GM18507 (cell line): Measurements from ENCODE around the gene DAPK1.

Experiments used
- DNase-seq: peaks from one replicate; pipeline ENCODE4 v3.0.0; 2011; ENCODE audit warnings: low read depth; ENCODE audit not compliant: insufficient read length; ENCODE audit errors: extremely low spot score
- FAIRE-seq: peaks from 2 replicates; lab custom pipeline; 2011; peaks lifted over from hg19 to GRCh38; lab: Jason Lieb, UNC

Gene DAPK1

DNA sequence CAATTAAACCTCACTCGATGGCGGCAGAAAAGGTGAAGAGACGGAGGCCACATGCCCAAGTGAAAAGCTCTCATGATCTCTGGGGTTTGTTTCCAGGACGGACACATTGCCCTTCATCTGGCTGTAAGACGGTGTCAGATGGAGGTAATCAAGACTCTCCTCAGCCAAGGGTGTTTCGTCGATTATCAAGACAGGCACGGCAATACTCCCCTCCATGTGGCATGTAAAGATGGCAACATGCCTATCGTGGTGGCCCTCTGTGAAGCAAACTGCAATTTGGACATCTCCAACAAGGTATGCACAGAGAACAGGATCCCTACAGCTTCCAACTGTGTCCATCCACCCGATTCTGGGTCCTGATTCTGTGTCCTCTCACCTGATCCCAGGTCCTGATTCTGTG lies 153.8 kb downstream of the DAPK1 start:
- FAIRE-seq (no peak), DNase-seq (no peak)

DNA sequence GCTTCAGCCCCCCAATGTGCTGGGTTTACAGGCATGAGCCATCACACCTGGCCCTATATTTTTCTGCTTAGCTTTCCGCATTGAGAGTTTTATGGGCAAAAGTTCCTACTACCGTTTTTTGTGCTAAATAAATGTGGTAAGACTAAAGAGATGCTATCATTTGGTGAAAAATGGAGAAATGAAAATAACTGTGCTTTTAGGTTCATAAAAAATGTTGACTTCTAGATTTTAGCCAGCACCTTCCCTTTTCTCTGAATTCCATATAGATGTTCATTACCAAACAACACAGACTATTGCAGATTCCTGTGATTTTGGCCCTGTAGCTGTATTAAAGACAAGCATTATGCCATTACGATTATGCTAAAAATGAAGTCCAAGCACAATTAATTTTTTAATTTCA lies 156.3 kb downstream of the DAPK1 start:
- DNase-seq, result no peak
- FAIRE-seq, result no peak

DNA sequence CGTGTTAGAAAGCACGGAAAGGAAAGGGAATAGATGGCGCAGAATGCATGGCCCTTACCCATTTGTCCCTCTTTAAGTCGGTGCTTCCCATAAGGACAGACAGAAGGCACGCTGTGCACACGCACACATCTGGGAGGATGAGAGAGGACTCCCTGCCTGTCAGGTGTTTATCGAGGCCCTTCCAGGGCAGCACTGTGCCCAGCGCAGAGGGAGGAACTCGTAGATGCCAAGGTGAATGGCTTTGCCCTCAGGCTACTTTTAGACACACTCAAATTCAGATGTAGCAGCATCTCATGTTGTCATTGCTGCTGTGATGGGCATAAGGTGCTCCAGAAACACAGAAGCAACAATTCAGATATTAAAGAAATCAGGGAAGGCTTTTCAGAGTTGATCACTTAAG lies 158.1 kb downstream of the DAPK1 start:
- no peak for DNase-seq
- FAIRE-seq, result no peak

DNA sequence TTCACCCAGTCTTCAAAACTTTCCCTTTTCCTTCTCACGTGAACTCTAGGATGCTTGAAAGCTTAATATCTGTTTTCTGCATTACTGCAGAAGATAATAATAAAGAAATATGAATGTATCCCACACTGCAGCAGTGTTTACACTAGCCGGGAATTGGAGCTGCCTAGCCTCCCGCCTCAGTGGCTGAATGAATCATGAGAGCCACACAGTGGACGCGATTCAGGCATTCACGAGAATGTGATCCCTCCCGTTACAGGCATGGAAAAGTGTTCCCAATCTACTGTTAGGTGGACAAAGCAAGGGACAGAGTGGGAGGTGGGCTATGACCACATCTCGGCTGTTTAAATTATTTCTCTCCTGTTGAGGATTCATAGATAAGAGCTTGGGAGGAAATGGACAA lies 158.8 kb downstream of the DAPK1 start:
- DNase-seq (no peak), FAIRE-seq (no peak)

DNA sequence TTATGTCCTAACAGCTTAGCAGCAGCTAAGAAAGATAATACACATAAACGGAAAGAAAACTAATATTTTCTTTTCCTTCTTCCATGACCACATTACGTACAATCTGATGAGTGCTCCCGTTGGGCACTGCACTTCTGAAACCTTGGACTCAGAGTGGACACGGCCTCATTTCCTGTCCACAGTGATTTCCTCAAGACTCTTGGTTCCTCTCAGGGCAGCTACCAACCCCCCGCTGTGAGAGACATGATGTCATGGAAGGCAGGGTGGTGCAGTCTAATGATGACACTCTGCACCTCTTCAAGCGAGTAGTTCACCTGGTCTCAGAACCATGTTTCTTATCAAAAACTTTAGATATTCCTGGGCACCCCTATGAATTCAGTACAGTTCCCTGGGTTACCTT lies 159.5 kb downstream of the DAPK1 start:
- no peak for DNase-seq
- no peak for FAIRE-seq

DNA sequence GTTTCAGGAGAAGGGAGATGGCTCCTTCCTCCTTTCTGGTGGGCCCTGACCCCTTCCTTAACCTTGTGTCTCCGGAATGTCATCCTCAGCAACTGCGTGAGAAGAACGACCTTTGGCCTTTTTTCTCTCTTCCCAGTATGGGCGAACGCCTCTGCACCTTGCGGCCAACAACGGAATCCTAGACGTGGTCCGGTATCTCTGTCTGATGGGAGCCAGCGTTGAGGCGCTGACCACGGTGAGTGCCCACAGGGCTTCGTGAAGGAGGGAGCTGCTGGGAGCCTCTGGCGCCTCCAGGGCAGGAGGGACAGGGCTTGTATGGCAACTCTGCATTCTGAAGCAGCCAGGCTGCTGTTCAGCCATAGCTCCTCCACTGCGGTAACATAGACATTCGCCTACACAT lies 160.2 kb downstream of the DAPK1 start:
- no peak for FAIRE-seq
- DNase-seq, result no peak

DNA sequence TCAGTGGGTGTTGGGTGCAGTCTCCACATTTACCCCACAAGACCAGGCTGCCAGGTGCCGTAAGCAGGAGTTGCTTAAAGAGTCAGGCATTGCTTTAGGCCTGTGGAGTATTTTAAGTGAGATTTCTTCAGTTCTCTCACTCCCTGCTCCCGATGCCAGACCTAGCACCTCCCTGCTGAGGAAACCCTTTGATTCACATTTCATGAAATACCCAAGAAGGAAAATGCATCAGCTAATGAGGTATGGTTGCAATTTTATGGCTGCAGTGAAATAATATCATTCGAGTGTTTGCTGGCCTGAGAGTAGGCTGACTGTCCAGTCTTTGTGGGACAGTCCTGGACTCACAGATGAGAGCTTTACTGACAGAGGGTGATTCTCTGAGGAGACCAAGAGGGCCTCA lies 160.8 kb downstream of the DAPK1 start:
- DNase-seq, result no peak
- no peak for FAIRE-seq

DNA sequence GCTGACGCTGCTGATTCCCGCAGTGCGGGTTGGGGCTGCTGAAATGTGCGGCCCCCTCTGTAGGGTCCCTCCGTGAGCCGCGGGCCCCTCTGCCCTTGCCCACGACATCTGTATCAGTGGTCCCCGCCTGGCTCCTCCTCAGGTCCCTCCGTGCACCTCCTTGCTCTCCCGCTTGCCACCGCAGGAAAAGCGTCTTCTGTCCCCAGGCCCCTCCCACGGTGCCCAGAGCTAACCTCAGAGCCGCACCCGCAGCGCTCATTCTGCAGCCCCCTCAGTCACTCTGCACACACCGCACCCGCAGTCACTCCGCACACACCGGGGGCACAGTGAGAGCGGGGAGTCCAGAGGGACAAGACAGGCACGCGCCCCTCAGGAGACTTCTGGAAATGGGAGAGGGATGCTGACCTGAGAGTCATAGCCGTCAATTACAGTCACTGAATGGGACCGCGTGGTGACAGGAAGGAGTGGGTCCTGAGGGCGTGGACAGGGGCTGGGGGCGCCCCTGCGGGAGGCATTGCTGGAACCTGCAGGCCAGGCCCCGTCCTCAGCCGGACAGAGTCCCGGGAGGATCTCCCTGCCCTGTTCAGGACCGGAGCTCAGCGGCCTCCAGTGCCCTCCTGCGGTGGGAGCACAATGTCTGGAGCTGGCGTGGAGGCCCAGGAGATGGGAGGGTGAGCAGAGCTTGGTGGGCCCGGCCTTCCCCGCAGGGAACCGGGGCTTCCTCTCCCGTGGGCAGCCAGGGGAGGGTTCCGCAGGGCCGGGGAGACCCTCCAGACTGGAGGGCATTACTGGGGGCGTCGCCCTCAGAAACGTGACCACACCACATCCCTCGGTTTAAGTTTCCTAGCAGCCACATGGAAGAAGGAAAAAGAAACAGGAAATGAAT lies 162.1 kb downstream of the DAPK1 start:
- FAIRE-seq (no peak), DNase-seq (no peak)

DNA sequence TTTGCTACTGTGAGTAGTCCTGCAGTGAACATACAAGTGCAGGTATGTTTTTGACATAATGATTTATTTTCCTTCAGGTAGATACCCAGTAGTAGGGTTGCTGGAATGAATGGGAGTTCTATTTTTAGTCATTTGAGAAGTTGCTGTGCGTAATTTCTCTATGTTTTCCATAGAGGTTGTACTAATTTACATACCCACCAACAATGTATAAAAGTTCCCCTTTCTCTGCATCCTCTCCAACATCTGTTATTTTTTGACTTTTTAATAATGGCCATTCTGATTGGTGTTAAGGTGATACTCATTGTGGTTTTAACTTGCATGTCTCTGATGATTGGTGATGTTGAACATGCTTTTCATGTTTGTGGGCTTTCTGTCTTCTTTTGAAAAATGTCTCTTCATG lies 163.6 kb downstream of the DAPK1 start:
- FAIRE-seq (peak; percentile 26), DNase-seq (no peak)

DNA sequence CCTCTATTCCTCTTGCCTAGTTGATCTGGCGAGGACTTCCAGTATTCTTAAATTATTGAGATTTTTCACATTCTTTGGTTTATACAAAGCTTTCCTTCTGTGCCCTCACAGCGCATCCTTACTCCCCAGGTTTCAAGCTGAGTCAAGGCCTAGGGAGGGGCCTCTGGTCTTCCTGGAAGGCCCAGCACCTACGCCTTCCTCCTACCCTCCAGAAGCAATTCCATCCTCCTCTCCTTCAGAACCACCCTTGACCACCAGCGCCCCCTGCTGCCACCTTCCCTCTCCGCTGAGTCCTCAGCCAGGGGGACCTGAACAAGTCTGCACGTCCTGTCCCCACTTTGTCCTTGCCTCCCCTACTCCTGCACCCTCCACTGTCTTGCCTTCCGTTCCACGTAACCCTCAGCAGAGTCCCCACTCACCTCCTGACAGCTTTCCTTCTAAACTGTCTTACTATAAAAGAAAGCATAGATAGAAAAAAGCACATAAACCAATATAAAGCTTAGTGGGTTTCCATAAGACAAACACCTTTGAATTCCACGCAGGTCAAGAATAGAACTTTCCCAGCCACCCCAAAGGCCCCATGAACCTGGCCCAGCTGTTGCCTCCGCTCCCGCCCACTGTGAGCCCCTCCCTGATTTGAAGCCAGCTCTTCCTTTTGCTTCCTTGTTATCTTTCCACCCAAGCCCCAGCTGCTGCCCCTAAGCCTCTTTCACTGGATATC lies 165.3 kb downstream of the DAPK1 start:
- peak; percentile 73 for FAIRE-seq
- DNase-seq, result peak; percentile 49

DNA sequence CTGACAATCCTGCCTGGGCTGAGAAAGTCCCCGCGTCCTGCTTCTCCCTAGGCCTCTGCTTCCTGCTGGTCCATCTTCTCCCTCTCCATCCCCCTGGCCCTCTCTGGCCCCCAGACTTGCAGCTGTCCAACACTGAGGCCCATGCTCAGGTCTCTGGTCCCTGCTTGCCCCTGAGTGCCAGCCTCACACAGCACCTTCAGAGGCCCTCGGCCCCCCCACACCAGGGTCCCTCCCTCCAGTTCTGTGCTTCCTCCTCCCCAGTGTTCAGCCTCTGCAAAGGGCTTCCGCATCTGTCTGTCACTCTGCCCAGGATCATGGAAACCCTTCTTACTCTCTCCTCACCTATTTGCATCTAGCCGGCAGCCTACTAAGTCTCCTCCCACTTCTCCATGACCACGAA lies 165.9 kb downstream of the DAPK1 start:
- DNase-seq (no peak), FAIRE-seq (no peak)

DNA sequence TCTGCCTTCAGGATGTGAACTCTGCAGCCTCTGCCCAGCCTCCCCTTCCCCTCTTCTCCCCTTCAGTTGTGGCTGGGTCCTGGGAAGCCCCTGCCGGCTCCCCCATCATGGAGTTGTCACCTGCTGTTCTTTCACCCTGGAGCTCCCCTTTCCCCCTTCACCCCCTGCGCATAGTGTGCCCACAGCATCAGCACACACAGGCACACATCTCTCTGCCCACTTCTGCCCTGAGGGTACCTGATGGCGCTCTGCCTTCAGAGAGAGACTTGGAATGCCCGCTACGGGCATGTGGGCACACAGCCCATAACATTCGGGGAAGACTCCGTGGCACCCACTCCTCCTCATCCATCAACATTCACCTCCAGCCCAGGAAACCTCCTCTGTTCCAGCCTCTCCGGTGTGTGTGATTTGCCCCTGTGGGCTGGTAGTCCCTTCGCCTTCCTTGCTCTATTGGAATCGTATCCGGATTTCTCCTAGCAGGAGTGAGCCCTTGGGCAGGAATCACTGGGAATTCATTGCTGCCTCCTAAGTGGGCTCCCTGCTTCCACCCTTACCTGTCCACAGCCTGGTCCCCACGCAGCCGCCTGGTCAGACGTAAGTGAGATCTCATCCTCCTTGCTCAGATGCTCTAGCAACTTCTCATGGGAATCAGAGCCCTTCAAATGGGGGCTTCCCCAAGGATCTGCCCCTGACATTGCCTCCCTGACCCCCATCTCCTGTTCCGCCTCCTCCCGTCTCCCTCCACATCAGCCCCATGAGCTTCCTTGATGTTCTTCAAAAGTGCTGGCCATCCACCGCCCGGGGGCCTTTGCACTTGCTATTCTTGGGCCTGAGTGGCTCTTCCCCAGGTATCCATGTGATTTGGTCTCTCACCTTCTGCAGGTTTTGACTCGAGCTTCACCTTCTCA lies 166.7 kb downstream of the DAPK1 start:
- no peak for DNase-seq
- no peak for FAIRE-seq

DNA sequence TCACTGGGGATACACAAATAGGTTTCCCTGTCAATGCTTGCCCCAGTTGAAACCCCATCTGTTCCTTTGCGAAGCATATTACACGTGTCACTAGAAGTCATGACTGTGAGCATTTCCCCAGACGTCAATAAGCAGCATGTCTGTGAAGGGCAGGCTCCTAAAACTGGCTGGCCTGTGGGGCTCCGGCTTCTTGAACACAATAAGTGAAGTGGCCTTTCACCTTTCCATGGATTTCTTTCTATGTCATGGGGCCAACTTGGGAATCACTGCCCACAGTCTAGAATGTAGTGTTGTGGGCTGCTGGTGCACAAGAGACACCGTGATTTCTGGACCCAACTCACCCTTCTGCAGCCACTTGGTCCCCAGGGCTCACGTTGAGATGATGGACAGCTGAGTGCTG lies 167.8 kb downstream of the DAPK1 start:
- FAIRE-seq (no peak), DNase-seq (no peak)

DNA sequence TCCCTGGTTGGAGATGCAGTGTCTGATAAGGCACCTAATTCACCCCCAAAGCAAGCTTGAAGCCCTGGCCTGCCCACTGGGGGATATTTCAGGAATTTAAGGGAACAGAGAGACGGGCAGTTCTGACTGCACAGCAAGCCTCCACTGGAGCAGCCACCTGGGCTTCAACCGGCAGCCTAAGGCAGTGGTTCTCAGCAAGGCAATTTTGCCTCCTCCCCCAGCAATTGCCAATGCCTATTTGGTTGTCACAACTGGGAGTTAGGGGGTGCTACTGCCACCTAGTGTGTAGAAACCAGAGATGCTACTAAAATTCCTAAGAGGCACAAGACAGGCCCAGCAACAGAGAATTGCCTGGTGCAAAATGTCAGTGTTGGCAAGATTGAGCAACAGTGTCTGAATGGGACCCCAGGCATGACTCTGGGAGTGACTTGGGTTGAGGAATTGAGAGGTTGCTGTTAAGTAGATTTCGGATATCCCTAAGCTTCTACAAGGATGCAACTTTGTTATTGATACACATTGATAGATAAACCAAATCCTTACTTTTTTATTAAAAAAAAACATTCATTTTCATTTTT lies 169.6 kb downstream of the DAPK1 start:
- DNase-seq (no peak), FAIRE-seq (no peak)

DNA sequence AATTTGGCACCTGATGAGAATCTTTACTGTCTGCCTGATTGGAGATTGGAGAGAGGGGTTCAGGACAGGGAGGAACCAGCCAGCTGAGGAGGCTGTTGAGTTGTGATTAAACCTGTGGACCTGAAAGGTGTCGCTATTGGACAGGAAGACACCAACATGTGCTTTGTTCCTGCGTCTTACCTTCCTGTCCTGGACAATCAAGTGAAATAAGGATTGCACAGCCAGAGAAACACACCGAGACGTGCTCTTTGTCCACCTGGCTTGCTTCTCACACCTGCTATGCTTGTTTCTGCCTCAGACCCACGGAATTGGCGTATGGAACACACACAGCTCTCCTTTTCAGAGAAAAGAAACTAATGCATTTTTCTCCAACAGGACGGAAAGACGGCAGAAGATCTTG lies 170.6 kb downstream of the DAPK1 start:
- FAIRE-seq (no peak), DNase-seq (no peak)

DNA sequence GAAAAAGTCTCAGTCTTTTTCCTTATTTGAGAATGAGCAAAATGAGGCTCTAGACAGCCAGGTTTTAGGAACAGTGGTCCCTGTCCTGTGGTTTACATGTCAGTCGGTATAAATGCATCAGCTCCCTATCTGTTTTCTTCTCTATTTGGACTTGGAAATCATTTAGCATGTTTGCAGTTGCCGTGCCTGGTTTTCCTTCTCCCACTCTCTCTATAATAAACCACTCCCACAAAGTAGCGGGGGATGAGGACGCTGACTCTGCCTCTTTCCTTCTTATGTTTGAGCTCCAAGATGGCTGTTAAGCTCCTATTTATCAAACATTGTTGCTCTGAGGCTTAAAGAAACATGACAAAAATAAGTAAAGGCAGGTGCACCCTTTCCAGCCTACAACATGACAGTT lies 171.1 kb downstream of the DAPK1 start:
- no peak for FAIRE-seq
- no peak for DNase-seq

DNA sequence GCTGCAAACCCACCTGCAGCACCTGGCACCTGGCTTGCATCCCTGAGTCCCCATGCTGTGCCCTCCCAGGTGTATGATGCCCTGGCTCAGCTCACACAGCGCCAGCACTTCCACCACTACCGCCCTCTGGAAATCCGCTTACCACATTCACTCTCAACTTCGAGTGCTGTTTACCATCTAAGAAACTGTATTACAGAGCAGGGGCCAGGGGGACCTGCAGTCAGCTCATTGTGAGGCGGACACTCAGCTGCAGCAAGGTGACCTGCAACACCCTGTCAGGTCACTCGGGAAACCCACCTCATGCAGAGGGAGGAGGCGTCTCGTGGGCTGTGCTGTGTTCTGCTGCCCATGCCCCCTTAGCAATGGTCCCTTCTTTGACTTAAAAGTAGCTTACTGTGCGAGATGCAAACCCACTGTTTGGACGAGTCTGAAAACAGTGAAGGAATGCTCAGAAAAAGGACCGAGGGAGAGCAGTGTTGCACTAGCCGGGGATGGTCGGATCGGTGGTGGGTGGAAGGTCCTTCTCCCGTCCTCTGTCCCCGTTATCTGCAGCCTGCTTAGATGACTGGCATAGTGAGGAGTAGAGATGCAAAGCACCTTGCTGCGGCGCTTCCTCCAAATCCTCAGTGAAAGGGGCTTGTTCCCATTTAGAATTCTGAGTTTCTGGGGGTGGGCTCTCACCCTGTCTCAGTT lies 173.1 kb downstream of the DAPK1 start:
- FAIRE-seq (no peak), DNase-seq (no peak)

DNA sequence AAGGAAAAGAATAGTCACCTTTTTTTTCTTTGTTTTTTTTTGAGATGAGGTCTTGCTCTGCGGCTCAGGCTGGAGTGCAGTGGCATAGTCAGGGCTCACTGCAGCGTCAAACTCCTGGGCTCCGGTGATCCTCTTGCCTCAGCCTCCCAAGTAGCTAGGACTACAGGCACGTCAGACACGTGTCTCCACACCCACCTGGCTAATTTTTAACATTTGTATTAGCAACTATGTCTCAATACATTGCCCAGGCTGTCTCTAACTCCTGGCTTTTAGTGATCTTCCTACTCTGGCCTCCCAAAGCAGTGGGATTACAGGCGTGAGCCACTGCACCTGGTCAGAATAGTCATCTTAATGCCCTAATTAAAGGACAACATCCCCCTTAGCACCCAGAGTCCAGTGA lies 173.8 kb downstream of the DAPK1 start:
- FAIRE-seq (no peak), DNase-seq (no peak)

DNA sequence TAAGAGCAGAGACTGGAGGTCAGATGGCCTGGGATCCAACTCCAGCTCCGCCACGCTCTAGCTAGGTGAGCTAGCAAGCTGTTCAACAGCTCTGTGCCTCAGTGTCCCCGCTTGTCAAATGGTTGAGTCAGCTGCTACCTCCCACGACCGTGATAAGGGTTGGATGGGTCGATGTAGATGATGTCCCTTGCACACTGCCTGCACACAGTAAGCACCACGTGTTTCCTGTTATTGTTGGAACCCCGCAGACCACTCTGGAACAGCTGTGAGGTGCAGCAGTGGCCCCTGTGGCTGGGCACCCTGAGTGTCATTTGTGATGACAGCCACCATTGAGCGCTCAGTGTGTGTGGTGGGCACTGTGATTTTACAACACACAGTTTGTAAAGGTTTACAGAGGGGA lies 174.3 kb downstream of the DAPK1 start:
- DNase-seq (no peak), FAIRE-seq (no peak)
